ENCODE data around the gene STRAP. TPM values are rescaled to one million over a fixed set of nuclear protein-coding genes. Genes with fewer than 3 reads are reported as not detected.
"Not testable (repeated sequence)": the region's sequence is repeated elsewhere in the genome, so short reads cannot be mapped to it uniquely, and the experiment has no call there.

STRAP gene
- total RNA-seq, 1 donor from 2014 or later, result 138 TPM

DNA sequence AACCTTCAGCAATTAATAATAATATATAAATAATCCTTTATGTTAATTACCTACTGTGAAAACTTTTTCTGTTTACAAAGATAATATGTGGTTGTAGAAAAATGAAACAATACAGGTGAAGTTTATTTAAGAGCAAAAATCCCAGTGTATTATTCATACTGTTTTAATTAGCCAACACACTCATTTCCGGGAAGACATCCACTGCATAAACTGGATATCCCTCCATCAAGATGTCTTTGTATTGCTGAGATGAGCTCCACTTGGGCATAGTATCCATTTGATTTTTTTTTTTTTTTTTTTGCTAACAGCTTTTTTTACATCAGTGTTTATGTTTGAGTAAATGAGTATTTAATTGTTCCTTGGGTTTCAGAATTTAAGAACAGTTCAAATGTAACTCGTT, 15.2 kb downstream of the STRAP start:
- Mint-ChIP-seq H3K27me3 (ENCODE audit: unreplicated experiment) (no peaks in the 10 kb centered on the region), H3K27ac (ENCODE audit: unreplicated experiment) (no peak overlapping the region), H3K4me3 (ENCODE audit: unreplicated experiment) (no peak overlapping the region), H3K36me3 (ENCODE audit: low read depth, unreplicated experiment) (peaks cover 17% of the 10 kb centered on the region), H3K9me3 (ENCODE audit: unreplicated experiment) (no peaks in the 10 kb centered on the region), H3K4me1 (ENCODE audit: unreplicated experiment) (no peaks in the 10 kb centered on the region)
- no peak for TF ChIP-seq CTCF (IDR thresholded peaks at IDR 0.05; ENCODE audit: unreplicated experiment)
- no peak for DNase-seq (ENCODE audit: low spot score)

GRCh38 chr12:15899282-15899870, 17.2 kb downstream of the STRAP start:
- Mint-ChIP-seq H3K9me3 (ENCODE audit: unreplicated experiment) (no peaks in the 10 kb centered on the region), H3K27me3 (ENCODE audit: unreplicated experiment) (no peaks in the 10 kb centered on the region), H3K4me3 (ENCODE audit: unreplicated experiment) (no peak overlapping the region), H3K4me1 (ENCODE audit: unreplicated experiment) (no peaks in the 10 kb centered on the region), H3K27ac (ENCODE audit: unreplicated experiment) (no peak overlapping the region), H3K36me3 (ENCODE audit: low read depth, unreplicated experiment) (peaks cover 20% of the 10 kb centered on the region)
- no peak for DNase-seq (ENCODE audit: low spot score)
- TF ChIP-seq CTCF (IDR thresholded peaks at IDR 0.05; ENCODE audit: unreplicated experiment), result peak; percentile 79

GRCh38 chr12:15904378-15904920, 22.3 kb downstream of the STRAP start:
- Mint-ChIP-seq H3K27ac (ENCODE audit: unreplicated experiment) (no peak overlapping the region), H3K9me3 (ENCODE audit: unreplicated experiment) (no peaks in the 10 kb centered on the region), H3K4me1 (ENCODE audit: unreplicated experiment) (no peaks in the 10 kb centered on the region), H3K4me3 (ENCODE audit: unreplicated experiment) (no peak overlapping the region), H3K36me3 (ENCODE audit: low read depth, unreplicated experiment) (peaks cover 18% of the 10 kb centered on the region), H3K27me3 (ENCODE audit: unreplicated experiment) (no peaks in the 10 kb centered on the region)
- no peak for DNase-seq (ENCODE audit: low spot score)
- no peak for TF ChIP-seq CTCF (IDR thresholded peaks at IDR 0.05; ENCODE audit: unreplicated experiment)

DNA sequence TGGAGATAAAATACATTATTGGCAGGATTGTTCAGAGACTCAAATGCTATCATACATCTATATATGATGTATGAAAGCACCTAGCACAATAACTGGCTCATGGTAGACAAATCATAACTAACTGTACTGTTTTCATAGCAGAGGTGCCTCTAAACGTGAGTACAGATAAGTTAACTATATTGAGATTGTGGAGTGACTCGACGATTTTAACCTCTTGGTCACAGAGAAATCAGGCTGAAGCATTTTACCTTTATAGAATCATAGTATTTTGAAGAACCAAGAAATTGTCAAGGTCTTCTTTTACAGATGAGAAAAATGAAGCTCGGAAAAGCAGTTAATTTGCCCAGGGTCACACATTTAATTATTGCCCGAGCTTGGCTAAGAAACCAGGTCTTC, 28.3 kb downstream of the STRAP start:
- H3K9me3 Mint-ChIP-seq (ENCODE audit: unreplicated experiment), result no peaks in the 10 kb centered on the region
- H3K36me3 Mint-ChIP-seq (ENCODE audit: low read depth, unreplicated experiment), result peaks cover 4% of the 10 kb centered on the region
- no peak for DNase-seq (ENCODE audit: low spot score)
- peaks cover 2% of the 10 kb centered on the region for H3K27me3 Mint-ChIP-seq (ENCODE audit: unreplicated experiment)
- no peak for TF ChIP-seq CTCF (IDR thresholded peaks at IDR 0.05; ENCODE audit: unreplicated experiment)
- H3K4me1 Mint-ChIP-seq (ENCODE audit: unreplicated experiment), result peaks cover 19% of the 10 kb centered on the region
- H3K27ac Mint-ChIP-seq (ENCODE audit: unreplicated experiment), result peak overlapping the region; percentile 44
- peak overlapping the region; percentile 65 for H3K4me3 Mint-ChIP-seq (ENCODE audit: unreplicated experiment)

DNA sequence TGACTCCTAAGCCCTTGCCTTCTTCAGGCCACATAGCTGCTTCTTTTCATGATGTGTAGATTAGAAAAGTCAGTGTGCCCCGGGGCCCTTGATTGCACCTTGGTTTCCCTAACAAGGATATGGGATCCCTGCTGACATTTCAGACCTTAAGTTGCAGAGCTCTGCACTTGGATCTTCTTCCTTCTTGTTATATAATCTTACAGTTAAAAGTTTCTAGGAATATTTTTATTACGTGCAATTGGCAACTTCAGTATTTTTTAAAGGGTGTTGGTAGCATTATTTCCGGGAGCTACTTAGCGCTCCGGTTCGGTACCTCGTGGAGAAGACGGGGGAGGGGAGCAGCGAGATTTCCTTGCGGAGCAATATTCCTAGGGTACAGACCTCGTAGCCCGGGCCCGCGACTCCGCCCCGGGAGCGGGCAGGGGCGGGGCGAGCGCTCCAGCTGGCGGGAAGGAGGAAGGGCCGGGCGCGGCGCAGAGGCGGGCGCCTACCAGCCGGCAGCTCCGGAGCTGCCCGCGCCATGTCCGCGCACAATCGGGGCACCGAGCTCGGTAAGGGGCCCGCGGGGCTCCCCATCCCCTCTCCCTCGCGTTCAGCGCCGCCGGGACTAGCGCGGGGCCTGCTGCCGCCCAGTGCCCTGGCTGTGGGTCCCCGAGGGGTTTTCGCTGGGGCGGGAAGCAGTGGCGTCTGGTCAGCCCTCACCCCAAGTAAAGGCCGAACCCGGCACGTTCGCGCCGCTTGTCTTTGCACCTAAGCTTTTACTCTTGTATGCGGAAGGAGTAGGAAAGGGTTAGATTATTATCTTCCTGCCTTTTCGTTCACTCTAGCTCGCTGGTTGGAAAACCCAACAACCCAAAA, 28.9 kb downstream of the STRAP start, which contains the start of gene DERA:
DERA (plus strand) TSS at position 469 of the 858 bp plus-strand sequence; CDS start at position 521, 52 bp downstream.
- peak; percentile 87 for DNase-seq (ENCODE audit: low spot score)
- Mint-ChIP-seq H3K9me3 (ENCODE audit: unreplicated experiment) (no peaks in the 10 kb centered on the region), H3K4me1 (ENCODE audit: unreplicated experiment) (peaks cover 25% of the 10 kb centered on the region), H3K27ac (ENCODE audit: unreplicated experiment) (peak within 1 kb of the TSS; percentile 99), H3K36me3 (ENCODE audit: low read depth, unreplicated experiment) (peaks cover 4% of the 10 kb centered on the region), H3K4me3 (ENCODE audit: unreplicated experiment) (peak within 1 kb of the TSS; percentile 99), H3K27me3 (ENCODE audit: unreplicated experiment) (peaks cover 2% of the 10 kb centered on the region)
- no peak for TF ChIP-seq CTCF (IDR thresholded peaks at IDR 0.05; ENCODE audit: unreplicated experiment)

- H3K36me3 Mint-ChIP-seq (ENCODE audit: low read depth, unreplicated experiment); H3K9me3 Mint-ChIP-seq (ENCODE audit: unreplicated experiment); DNase-seq (ENCODE audit: low spot score); H3K27me3 Mint-ChIP-seq (ENCODE audit: unreplicated experiment): not testable (repeated sequence)
- H3K4me1 Mint-ChIP-seq (ENCODE audit: unreplicated experiment), result peaks cover 25% of the 10 kb centered on the region
- peak overlapping the region; percentile 99 for H3K27ac Mint-ChIP-seq (ENCODE audit: unreplicated experiment)
- peak overlapping the region; percentile 99 for H3K4me3 Mint-ChIP-seq (ENCODE audit: unreplicated experiment)
Observed at GRCh38 chr12:15911931-15912330, 29.7 kb downstream of the STRAP start.

DNA sequence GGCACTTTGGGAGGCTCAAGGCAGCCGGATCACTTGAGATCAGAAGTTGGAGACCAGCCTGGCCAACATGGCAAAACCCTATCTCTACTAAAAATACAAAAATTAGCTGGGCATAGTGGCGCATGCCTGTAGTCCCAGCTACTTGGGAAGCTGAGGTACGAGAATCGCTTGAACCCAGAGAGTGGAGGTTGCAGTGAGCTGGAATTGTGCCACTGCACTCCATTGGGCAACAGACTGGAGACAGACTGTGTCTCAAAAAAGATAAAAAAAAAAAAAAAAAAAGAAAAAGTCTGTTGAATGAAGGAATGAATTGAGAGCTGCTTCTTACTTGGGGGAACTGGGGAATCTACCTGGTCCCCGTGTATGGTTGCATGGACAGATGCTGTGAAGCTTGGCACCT, 31.9 kb downstream of the STRAP start:
- H3K27me3 Mint-ChIP-seq (ENCODE audit: unreplicated experiment); H3K36me3 Mint-ChIP-seq (ENCODE audit: low read depth, unreplicated experiment); H3K9me3 Mint-ChIP-seq (ENCODE audit: unreplicated experiment); H3K4me3 Mint-ChIP-seq (ENCODE audit: unreplicated experiment); DNase-seq (ENCODE audit: low spot score); H3K27ac Mint-ChIP-seq (ENCODE audit: unreplicated experiment): not testable (repeated sequence)
- peaks cover 30% of the 10 kb centered on the region for H3K4me1 Mint-ChIP-seq (ENCODE audit: unreplicated experiment)
